ENCODE results near the gene ERI2. TPM values are rescaled to one million over a fixed set of nuclear protein-coding genes. Genes with fewer than 3 reads are reported as not detected.

Gene ERI2, protein sequence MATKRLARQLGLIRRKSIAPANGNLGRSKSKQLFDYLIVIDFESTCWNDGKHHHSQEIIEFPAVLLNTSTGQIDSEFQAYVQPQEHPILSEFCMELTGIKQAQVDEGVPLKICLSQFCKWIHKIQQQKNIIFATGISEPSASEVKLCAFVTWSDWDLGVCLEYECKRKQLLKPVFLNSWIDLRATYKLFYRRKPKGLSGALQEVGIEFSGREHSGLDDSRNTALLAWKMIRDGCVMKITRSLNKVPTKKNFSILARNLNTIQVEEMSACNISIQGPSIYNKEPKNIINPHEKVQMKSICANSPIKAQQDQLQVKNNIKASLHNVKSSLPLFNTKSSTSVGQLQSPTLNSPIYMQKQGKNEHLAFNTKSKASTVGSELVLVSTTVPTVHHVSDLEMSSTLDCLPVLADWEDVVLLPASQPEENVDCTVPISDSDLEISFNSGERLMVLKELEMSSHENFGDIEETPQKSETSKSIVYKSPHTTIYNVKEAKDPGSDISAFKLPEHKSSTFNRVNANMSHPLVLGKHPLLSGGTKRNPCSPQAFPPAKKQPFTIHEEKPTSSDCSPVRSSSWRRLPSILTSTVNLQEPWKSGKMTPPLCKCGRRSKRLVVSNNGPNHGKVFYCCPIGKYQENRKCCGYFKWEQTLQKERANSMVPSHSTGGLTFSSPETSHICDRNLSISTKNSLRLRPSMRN
- 10 to 100 TPM; 28.2 to 36.2 (median 28.9) TPM for polyA plus RNA-seq (ENCODE audit: insufficient read length in 3 of 3)
- long read RNA-seq, donor 1, transcript ERI2-203 (1 exons, 3,846 nt), result major isoform, 20 of 26 reads
- long read RNA-seq, donor 1, partial matches to known transcripts, result 6 of 26 reads
- long read RNA-seq, donor 1, other reads (novel, unspliced or antisense), result 0 of 26 reads
- long read RNA-seq, donor 2, transcript ERI2-203 (1 exons, 3,846 nt), result major isoform, 16 of 16 reads
- long read RNA-seq, donor 2, partial matches to known transcripts, result 0 of 16 reads
- long read RNA-seq, donor 2, other reads (novel, unspliced or antisense), result 0 of 16 reads
- long read RNA-seq, donor 3, transcript ERI2-203 (1 exons, 3,846 nt), result major isoform, 22 of 22 reads
- long read RNA-seq, donor 3, partial matches to known transcripts, result 0 of 22 reads
- long read RNA-seq, donor 3, other reads (novel, unspliced or antisense), result 0 of 22 reads
- long read RNA-seq, donor 4, transcript ERI2-203 (1 exons, 3,846 nt), result major isoform, 15 of 15 reads
- long read RNA-seq, donor 4, partial matches to known transcripts, result 0 of 15 reads
- long read RNA-seq, donor 4, other reads (novel, unspliced or antisense), result 0 of 15 reads
- long read RNA-seq, donor 5, result 0 reads
- long read RNA-seq, donor 6, transcript ERI2-203 (1 exons, 3,846 nt), result major isoform, 36 of 37 reads
- long read RNA-seq, donor 6, partial matches to known transcripts, result 0 of 37 reads
- long read RNA-seq, donor 6, other reads (novel, unspliced or antisense), result 0 of 37 reads
- long read RNA-seq, donor 7, transcript ERI2-203 (1 exons, 3,846 nt), result major isoform, 34 of 36 reads
- long read RNA-seq, donor 7, partial matches to known transcripts, result 0 of 36 reads
- long read RNA-seq, donor 7, other reads (novel, unspliced or antisense), result 0 of 36 reads
- long read RNA-seq, donor 8, result 0 reads
- long read RNA-seq, donor 9, transcript ERI2-203 (1 exons, 3,846 nt), result major isoform, 8 of 45 reads
- long read RNA-seq, donor 9, partial matches to known transcripts, result 31 of 45 reads
- long read RNA-seq, donor 9, other reads (novel, unspliced or antisense), result 5 of 45 reads
- long read RNA-seq, donor 10, transcript ERI2-203 (1 exons, 3,846 nt), result major isoform, 11 of 12 reads
- long read RNA-seq, donor 10, partial matches to known transcripts, result 0 of 12 reads
- long read RNA-seq, donor 10, other reads (novel, unspliced or antisense), result 0 of 12 reads
- long read RNA-seq, donor 11, transcript ERI2-203 (1 exons, 3,846 nt), result major isoform, 14 of 14 reads
- long read RNA-seq, donor 11, partial matches to known transcripts, result 0 of 14 reads
- long read RNA-seq, donor 11, other reads (novel, unspliced or antisense), result 0 of 14 reads
- long read RNA-seq, donor 12, transcript ERI2-203 (1 exons, 3,846 nt), result major isoform, 18 of 18 reads
- long read RNA-seq, donor 12, partial matches to known transcripts, result 0 of 18 reads
- long read RNA-seq, donor 12, other reads (novel, unspliced or antisense), result 0 of 18 reads
- long read RNA-seq, donor 13, result 0 reads
- long read RNA-seq, donor 14, transcript ERI2-203 (1 exons, 3,846 nt), result major isoform, 14 of 110 reads
- long read RNA-seq, donor 14, partial matches to known transcripts, result 84 of 110 reads
- long read RNA-seq, donor 14, other reads (novel, unspliced or antisense), result 12 of 110 reads
- long read RNA-seq, donor 15, transcript ERI2-203 (1 exons, 3,846 nt), result major isoform, 9 of 9 reads
- long read RNA-seq, donor 15, partial matches to known transcripts, result 0 of 9 reads
- long read RNA-seq, donor 15, other reads (novel, unspliced or antisense), result 0 of 9 reads
- long read RNA-seq, donor 16, transcript ERI2-203 (1 exons, 3,846 nt), result major isoform, 42 of 45 reads
- long read RNA-seq, donor 16, partial matches to known transcripts, result 0 of 45 reads
- long read RNA-seq, donor 16, other reads (novel, unspliced or antisense), result 0 of 45 reads

DNA sequence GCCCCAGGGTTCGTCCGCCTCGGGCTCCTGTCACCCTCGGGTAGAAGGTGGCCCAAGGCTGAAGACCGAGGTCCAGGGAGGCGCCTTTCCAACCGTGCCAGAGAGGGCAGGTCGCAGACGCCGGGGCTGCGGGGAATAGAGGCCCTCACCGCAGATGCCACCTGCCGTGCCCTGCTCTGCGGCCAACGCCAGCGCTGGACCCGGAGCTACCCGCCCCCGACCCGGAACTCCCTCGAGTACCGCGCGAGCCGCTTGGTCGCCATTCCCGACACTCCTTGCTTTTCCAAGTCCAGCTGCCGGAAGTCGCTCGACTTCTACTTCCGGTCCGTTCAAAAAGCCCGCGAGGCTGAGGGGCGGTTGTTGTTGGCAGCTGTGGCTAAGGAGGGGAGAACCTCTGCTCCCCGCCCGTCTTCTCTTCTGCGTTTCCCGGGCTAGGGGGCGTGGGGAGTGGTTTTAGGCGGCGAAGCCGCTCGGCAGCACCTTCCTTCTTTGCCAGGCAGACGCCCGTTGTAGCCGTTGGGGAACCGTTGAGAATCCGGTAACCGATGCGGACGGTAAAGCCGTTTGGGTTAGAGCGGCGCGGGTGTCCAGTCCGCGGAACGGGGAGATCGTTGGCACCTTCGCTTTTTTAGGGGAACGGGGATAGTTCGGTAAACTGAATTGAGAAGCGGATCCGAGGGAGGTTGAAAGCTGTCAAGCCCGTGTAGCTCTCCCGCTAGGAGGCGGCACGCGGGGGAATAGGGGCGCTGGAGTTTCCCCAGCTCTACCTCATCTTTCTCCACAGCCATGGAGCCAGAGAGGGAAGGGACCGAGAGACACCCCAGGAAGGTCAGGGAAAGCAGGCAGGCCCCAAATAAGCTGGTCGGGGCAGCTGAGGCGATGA is at the start of gene ERI2, which contains the start of gene REXO5:
TSS of gene ERI2 (minus strand) at position 305 of the 883 bp plus-strand sequence. CDS start at position 263, 42 bp downstream.
TSS of gene REXO5 (plus strand) at position 360 of the 883 bp plus-strand sequence. CDS start at position 787, 427 bp downstream.
- DNase-seq (ENCODE audit: extremely low read depth in 1 of 11, low read depth in 9 of 11, low spot score in 4 of 11), result peak; percentile 85 to 97 (median 95)

DNA sequence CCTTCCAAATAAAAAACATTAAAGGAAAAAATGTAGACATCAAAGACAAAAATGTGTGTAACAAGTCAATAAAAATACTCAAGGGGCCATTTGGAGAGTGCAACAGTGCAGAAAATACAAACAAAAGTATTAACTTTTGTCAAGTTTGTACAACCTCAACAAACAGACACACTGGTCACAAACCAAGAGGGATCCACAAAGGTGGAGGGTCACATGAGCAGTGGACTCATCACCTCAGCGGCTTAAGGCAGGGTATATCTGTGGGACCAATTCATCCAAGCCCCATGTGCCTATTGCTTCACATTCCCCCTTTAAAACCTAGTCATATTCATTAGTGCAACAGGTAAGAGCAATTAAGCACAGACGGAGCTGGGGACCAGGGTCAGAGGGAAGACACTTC is 48.7 kb upstream of the ERI2 start:
- DNase-seq (ENCODE audit: extremely low read depth in 1 of 11, low read depth in 9 of 11, low spot score in 4 of 11), result no peak

DNA sequence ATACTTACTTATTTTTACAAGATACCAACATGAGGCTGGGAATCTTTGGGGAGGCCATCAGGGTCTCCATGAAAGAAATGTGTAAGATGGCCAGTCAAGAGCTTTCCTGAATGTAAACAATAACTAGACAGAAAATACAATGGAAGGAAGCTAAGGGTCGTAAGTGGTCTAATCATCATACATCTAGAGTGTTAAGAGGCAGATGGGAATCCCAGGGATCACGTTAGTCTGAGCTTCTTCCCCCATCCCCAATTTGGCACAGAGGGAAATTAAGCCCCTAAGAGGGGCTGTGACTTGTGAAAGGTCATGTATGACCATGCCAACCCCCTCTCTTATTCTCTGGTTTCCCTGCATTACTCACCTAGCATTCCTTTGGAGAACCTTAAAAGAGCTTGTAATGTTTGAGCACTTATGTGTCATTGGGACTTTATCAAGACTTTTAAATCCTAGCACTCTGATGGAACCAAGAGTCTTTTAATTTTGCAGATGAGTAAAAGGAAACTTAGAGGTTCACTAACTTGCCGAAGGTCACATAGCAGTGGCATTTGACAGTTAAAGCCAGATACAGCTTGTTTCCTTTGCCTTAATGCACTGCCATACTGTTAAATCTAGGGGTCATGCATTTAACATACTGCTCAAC is 47.8 kb upstream of the ERI2 start:
- no peak for DNase-seq (ENCODE audit: extremely low read depth in 1 of 11, low read depth in 9 of 11, low spot score in 4 of 11)

DNA sequence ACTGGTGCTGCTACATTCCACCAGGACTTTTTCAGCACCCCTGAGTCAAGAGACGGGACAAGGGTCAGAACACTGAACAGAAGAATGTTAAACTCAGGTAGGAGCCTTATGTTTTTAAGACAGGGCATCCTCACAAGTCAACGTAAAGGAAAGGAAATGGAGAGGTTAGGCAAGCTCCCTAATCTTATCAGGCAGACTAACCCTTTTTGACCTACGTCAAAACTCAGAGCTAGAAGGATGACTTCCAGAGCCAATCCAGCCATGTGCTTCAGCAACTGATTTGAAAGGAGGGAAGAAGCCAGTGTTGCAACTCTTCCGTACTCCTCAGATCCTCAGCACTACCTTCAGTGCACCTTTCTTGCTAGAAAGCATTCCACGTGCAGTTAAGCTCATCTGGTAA is 46.9 kb upstream of the ERI2 start:
- no peak for DNase-seq (ENCODE audit: extremely low read depth in 1 of 11, low read depth in 9 of 11, low spot score in 4 of 11)

DNA sequence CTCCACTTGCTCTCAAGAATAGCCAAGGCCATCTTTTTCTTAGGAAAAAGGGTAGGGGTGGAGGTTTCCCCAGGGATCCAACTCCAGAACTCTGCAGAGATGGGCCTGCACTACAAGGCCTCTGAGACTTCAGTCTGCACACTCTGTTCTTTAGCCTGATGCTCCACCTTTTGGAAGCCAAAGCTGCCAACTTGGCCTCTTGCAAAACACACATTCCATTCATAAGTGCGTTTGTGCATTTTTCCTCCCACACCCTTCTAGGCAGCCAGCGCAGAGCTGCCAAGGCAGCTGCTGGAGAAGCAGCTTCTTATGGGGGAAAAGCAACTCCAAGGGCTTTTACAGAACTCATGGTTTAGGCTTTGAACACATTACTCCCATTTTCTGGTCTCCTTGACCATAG is 45.3 kb upstream of the ERI2 start:
- DNase-seq (ENCODE audit: extremely low read depth in 1 of 11, low read depth in 9 of 11, low spot score in 4 of 11), result peak in 2 of 11 donors; percentile 4 to 37

DNA sequence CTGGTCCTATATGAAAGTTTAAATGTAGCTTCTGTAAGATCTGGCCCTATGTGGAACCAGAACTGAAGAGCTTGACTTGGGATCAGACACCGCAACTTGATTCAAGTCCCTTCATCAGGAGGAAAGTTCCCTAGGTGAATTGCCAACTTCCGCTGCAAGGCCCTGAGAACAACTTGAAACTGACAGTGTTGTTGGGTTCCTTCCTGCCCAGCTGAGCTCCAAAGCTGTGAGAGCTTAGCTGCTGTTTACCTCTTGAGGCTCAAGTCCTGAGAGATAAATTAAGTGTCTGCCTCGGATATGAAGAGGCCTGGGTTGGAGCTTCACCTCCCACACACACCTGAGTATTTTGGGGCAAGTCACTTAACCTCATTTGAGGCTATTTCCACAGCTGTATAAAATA is 44.7 kb upstream of the ERI2 start:
- no peak for DNase-seq (ENCODE audit: extremely low read depth in 1 of 11, low read depth in 9 of 11, low spot score in 4 of 11)

DNA sequence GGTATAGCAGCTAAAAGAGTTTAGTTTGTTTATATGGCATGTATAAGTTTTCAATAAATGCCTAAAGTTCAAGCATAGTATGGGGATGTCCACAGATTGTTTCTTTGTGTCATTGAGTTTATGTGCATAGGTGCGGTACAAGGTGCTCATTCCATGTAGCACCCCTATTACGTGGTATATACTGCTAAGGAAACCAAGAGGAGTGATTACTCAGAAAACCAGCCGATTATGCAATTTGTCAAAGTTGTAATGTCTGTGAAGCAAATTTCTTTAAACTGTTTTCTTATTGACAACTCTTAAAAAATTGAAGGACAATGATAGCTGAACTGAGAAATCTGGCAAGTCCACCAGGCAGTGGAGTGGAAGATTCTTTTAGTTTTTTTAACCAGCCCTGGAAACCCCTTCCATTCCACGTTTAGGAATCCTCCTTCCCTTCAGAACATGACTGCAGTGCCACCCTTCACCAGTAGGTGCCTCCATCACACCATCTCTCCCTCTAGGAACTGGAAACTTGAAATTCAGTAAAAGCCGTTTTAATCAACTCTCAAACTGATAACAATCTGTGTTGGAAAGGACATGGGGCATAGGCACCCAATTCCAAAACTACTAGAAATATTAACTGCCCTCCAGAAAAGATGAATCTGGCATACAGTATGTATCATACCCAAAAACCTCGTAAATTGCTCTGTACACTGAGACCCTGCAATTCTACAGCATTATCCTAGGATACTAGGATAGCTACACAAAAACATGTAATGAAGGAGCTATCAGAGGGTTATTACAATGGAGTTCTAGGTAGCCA is 43.5 kb upstream of the ERI2 start:
- DNase-seq (ENCODE audit: extremely low read depth in 1 of 11, low read depth in 9 of 11, low spot score in 4 of 11), result peak; percentile 36 to 65 (median 55)

DNA sequence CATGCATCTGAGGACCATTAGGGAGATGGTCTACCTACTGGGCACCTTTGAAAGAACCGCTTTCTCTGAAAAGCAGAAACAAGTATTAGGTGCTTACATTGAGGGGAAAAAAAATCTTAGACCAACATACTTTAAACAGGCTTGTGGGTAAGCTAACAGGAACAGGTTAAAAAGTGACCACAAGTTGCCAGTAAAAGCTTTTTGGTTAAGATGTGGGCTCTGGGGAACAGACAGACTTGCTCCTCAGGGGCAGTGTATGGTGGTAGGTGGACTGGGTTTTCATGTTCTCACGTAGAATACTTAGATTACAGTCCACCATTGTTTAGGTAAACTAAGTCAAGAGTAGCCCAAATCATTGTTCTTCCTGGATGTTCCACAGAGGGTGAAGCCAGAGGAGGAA is 41.3 kb upstream of the ERI2 start:
- no peak for DNase-seq (ENCODE audit: extremely low read depth in 1 of 11, low read depth in 9 of 11, low spot score in 4 of 11)

DNA sequence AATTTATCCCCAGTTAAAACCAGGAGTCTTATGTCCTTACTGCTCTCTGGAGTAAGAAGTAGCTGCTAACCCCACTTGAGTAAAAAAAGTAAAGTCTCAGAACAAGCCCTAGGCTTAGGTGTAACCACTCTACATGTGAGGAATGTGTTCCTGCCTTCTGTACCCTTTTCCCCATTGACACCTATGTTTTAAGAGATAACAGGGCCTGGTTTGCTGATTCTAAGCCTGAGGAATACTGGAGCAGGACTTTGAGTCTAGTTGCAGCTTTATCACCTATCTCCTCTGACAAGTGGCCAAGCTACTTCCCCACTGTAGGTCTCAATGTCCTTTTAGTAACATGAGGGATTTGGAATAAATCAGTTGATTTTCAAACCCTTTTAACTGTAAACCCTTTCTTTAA is 40.3 kb upstream of the ERI2 start:
- DNase-seq (ENCODE audit: extremely low read depth in 1 of 11, low read depth in 9 of 11, low spot score in 4 of 11), result no peak

DNA sequence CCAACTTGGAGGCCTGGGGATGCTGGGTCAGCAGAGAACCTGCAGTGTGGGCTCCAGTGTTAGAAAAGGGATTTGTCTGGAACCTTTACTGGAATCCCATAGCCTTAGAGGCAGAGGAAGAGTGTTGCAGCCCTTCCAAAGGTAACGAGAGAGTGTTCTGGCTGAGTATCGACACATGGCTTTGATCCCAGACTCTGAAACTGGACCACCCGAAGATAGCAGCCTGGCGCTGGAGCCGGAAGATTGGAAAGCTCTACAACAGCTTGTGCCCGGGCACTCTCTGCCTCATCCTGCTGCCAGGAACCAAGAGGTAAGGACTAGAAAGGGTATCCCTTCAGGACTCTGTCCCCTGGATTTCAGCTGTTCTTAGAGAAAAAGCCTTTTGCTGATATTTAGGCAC is 39.8 kb upstream of the ERI2 start:
- no peak for DNase-seq (ENCODE audit: extremely low read depth in 1 of 11, low read depth in 9 of 11, low spot score in 4 of 11)

DNA sequence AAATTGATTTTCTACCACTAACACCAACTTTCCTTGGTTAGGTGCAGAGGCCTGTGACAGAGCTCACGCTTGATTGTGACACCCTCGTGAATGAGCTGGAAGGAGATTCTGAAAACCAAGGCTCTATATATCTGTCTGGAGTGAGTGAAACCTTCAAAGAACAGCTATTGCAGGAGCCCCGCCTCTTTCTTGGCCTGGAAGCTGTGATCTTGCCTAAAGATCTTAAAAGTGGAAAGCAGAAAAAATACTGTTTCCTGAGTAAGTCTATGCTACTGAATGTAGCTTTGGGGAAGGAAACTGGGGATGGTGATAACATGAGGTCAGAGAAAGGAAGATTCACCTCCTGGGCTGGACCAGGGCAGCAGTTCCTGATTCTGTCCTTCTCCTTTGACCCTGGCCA is 38.3 kb upstream of the ERI2 start:
- DNase-seq (ENCODE audit: extremely low read depth in 1 of 11, low read depth in 9 of 11, low spot score in 4 of 11), result no peak

DNA sequence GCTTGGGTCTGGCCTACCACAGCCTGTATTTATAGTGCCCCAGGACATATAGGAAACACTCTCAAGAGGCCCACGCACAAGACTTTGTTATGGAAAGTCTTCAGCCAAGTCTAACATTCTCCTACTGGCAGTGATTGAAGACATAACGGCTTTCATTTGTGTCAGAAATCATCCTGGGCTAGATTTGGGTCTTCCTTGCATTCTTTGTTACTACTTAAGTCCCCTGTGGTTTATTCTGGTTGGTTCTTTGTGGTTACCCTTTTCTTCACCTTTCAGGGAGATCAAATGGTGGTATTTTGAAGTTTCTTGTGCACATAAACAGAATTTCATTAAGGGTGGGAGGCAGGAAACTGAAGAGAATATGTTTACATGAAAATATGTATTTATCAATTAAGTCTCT is 37.8 kb upstream of the ERI2 start:
- no peak for DNase-seq (ENCODE audit: extremely low read depth in 1 of 11, low read depth in 9 of 11, low spot score in 4 of 11)

DNA sequence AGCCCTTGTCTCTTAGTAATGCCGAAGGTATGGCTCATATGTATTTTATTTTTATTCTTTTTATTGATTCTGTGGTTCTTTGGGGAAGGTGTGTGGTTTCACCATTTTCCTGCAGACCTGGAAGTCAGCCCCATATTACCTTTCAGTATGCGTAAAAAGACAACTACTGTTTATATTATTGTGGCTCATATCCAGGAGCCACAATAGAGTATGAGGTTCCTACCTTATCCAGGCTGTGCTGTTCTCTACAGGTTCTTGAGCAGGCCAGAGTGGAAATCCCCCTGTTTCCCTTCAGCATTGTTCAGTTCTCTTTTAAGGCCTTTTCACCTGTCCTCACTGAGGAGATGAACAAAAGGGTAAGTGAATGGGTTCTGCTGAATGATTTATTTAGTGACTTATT is 33.2 kb upstream of the ERI2 start:
- no peak for DNase-seq (ENCODE audit: extremely low read depth in 1 of 11, low read depth in 9 of 11, low spot score in 4 of 11)

DNA sequence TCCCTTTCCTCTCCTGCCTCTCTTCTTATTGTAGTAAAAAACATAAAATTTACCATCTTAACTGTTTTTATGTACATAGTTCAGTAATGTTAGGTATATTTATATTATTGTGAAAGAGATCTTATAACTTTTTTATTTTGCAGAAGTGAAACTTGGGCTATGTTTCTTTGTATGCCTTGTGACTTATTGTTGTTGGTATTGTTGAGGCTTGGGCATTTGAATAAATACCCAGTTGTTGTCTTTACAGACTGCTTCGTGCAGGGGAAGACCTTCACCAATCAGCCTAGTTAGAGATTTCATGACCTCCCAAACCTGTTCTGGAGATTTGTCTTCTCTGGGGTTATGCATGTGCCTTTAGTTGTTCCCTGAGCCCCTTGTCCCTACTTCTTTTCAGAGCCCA is 32.0 kb upstream of the ERI2 start:
- no peak for DNase-seq (ENCODE audit: extremely low read depth in 1 of 11, low read depth in 9 of 11, low spot score in 4 of 11)
